Fibroblast of mammary gland (primary cell): ENCODE results near the gene MRPL38.

ENCODE experiments used
- DNase-seq: peaks from one replicate; pipeline ENCODE4 v3.0.0-alpha.2; 2010; ENCODE audit warnings: low read depth
- H3K4me3 ChIP-seq: 2 replicates; pipeline ENCODE4 v1.5.1; 2011; ENCODE audit warnings: low read depth, mild to moderate bottlenecking, low read length, moderate library complexity; ENCODE audit not compliant: control insufficient read depth
- TF ChIP-seq, protein P1 (sequence below): conservative IDR thresholded peaks from 2 replicates; pipeline ENCODE4 v1.5.1; 2011; ENCODE audit warnings: low read depth, low read length, inconsistent platforms; ENCODE audit not compliant: control insufficient read depth, insufficient read depth

MRPL38 gene

DNA sequence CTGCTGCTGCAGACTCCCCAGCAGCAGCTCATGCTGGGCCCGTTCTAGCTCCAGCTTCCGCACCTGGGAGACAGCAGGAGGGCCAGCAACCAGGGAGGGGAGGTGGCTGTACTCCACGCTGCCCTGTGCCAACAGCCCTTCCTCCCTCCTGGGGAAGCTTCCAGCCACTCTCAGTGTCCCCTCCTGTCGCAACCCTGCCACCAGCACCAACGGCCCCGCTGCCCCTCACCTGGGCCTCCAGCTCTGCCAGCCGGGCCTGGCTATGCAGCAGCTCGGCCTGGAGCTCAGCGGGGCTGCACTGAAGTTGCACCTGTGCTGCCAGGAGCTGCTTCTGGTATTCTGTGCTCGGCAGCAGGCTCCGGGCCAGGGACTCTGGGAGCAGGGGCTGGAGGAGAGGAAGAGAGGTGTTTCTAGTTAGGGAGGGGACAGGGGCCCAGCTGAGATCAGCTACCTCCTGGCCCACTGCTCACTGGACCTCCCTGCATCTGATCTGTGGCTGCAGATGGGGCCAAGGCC, 15.4 kb upstream of the MRPL38 start:
- H3K4me3 ChIP-seq: no peak overlapping the region
- DNase-seq: no peak
- TF ChIP-seq, protein P1, sequence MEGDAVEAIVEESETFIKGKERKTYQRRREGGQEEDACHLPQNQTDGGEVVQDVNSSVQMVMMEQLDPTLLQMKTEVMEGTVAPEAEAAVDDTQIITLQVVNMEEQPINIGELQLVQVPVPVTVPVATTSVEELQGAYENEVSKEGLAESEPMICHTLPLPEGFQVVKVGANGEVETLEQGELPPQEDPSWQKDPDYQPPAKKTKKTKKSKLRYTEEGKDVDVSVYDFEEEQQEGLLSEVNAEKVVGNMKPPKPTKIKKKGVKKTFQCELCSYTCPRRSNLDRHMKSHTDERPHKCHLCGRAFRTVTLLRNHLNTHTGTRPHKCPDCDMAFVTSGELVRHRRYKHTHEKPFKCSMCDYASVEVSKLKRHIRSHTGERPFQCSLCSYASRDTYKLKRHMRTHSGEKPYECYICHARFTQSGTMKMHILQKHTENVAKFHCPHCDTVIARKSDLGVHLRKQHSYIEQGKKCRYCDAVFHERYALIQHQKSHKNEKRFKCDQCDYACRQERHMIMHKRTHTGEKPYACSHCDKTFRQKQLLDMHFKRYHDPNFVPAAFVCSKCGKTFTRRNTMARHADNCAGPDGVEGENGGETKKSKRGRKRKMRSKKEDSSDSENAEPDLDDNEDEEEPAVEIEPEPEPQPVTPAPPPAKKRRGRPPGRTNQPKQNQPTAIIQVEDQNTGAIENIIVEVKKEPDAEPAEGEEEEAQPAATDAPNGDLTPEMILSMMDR: no peak

DNA sequence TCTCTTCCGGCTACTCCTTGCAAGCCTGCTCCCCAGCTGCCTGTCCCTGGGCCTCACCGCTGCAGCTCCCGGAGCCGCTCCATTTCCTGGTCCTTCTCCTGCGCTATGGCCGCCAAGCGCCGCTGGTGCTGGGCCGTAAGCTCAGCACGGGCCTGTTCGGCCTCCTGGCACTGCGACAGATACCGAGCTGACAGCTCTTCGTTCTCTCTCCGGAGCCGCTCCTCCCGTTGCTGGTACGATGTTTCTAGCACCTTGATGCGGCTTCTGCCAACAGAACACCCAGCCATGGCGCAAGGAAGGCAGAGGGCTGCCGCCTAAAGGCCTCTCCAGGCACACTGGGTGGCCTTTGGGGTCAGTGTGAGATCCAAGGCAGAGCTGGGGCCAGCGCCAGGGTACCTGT, 14.9 kb upstream of the MRPL38 start:
- TF ChIP-seq, protein P1: no peak
- no peak for DNase-seq
- H3K4me3 ChIP-seq: no peak overlapping the region

DNA sequence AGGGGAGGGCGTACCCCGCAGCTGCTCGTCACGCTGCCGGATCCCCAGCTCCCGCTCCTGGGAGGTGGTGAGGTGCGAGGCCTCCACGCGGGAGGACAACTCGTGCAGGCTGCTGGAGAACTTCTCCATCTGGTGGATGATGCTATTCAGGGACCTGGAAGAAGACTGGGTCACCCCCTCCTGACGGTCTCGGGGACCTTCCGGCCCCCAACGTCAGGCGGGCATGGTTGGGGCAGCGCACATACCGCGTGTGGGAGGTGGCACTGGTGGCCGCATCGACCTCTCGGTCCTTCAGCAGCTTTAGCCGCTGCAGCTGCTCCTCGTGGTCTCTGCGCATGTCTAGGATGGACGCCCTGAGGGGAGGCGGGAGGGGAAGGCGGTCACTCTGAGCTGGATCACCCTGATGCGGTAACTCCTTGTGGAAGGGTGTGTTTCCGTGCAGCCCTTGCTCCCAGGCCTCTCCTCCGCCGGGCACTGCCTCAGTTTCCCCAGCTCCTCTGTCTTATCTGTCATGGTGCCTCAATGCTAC, 13.3 kb upstream of the MRPL38 start:
- no peak for DNase-seq
- TF ChIP-seq, protein P1: no peak
- H3K4me3 ChIP-seq: no peak overlapping the region

DNA sequence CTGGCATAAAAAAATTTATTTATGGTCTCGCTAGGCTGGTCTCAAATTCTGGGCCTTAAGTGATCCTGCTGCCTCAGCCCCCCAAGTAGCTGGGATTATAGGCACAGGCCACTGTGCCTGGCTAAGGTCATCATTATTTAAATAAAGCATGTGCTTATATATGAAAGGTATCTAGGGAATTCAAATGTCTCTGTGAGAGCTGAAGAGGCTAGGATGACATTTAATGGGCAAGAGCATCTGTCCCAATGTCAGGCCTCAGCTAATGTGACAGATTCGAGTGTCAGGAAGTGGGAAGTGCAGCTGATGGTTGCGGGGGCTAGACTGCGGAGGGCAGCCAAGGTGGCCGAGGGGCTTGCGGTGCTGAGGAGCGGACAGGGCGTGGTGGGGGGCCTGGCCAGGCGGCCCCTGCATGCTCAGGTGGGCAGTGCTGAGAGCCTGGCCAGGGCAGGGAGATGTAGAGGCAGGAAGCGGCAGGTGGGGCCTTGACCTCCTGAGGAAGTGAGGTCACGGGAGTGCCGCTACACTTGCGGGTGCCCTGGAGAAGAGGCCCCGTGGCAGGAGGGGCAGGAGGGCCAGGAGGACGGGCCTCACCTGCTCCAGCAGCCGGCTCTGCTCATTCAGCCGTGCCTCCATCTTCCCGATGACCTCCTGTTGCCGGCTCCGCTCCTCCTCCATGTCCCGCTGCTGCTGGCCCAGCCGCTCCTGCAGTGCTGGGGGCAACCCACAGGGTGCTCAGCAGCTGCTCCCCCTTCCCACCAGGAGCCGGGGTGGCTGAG, 12.6 kb upstream of the MRPL38 start:
- no peak for DNase-seq
- TF ChIP-seq, protein P1: no peak
- no peak overlapping the region for H3K4me3 ChIP-seq

DNA sequence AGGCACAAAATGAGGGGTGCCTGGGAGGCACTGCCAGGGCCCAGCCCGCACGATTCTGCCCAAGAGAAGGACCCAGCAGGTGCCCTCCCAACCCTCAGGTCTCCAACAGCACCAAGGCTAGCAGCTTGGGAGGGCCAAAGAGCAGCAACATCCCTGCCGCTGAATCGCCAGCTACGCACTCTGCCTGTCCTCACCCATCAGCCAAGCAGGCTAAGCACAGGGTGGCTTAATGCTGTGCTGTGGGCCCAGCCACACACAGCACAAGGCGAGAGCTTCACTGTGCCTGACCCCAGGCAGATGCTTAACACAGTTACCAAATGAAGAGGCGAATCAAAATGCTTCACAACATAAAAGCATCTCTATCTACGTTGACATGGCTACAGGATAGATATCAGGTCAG, 10.6 kb upstream of the MRPL38 start:
- DNase-seq: no peak
- no peak overlapping the region for H3K4me3 ChIP-seq
- TF ChIP-seq, protein P1: no peak

DNA sequence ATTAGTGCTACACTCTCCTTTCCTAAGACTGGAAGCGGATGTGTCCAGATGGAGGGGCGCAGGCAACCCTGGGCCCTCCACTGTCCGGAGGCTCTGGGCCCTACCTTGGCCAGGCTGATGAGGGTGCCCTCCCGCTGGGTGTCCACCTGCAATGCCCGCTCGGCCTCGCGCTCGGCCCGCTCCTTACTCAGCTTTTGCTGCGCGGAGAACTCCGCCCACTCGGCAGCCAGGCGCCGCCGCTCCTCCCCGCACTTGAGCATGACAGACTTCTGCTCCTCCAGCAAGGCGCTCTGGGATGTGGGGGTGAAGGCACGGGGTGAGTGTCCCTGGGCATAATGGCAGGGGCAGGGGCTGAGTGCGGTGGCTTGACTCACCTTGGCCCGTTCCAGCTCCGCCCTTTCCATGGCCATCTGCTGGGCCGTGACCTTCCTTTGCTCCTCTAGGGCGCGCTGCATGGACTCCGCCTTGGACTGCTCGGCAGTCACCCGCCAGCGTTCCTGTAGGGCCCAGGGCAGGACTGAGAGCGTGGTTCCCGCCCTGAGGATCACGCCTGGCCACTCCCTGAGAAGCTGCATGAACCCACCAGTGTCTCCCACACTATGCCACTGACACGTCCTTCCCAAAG, 10.1 kb upstream of the MRPL38 start:
- TF ChIP-seq, protein P1: no peak
- DNase-seq: no peak
- no peak overlapping the region for H3K4me3 ChIP-seq
